Left lung (tissue), 10 donors: Measurements from ENCODE around the gene TSGA10IP. TPM values are rescaled to one million over a fixed set of nuclear protein-coding genes. Genes with fewer than 3 reads are reported as not detected.

ENCODE experiments used
- ATAC-seq: fragments of 200-7000 bp; cut with Tn5 transposase; one replicate; pipeline ENCODE4 v1.9.1; 2020; ENCODE audit warnings: moderate library complexity
- DNase-seq, 4 donors: peaks; one replicate each; pipeline ENCODE4 v3.0.0-alpha.2; 2013 to 2020
- H3K27ac ChIP-seq, 2 donors: fragments of 200-600 bp; sonication (generic) in 1 of 2; one replicate each; pipeline versions ENCODE4 v1.5.0 to v1.8.0; 2020 to 2021
- H3K27me3 ChIP-seq, 2 donors: fragments of 200-600 bp; sonication (generic) in 1 of 2; one replicate each; pipeline versions ENCODE4 v1.5.0 to v1.8.0; 2020 to 2021
- H3K36me3 ChIP-seq, 2 donors: fragments of 200-600 bp; sonication (generic) in 1 of 2; one replicate each; pipeline versions ENCODE4 v1.5.0 to v1.8.0; 2020 to 2021
- H3K4me1 ChIP-seq, 2 donors: fragments of 200-600 bp; one replicate each; pipeline ENCODE4 v1.8.0; 2021
- H3K4me3 ChIP-seq, 2 donors: fragments of 200-600 bp; sonication (generic) in 1 of 2; one replicate each; pipeline versions ENCODE4 v1.5.0 to v1.8.0; 2020 to 2021; ENCODE audit warnings: mild to moderate bottlenecking in 1 of 2
- H3K9me3 ChIP-seq, 2 donors: fragments of 200-600 bp; sonication (generic) in 1 of 2; one replicate each; pipeline versions ENCODE4 v1.5.0 to v1.8.0; 2020 to 2021
- intact Hi-C, 2 donors: fragments of 100-400 bp; cut with DNase I; formaldehyde crosslinking; loops; one replicate each; pipeline versions ENCODE4 v1.11.2 to v1.14.2; 2022
- polyA plus RNA-seq, 6 donors: library from polyadenylated mRNA; unstranded; fragments of 120-200 nt; gene quantifications; one replicate each; pipeline ENCODE4 v1.2.1, GENCODE V29; 2013; ENCODE audit not compliant: insufficient read length in 6 of 6
- total RNA-seq, 2 donors: library from RNA; stranded (reverse); fragmentation: NEBNext Ultra II Directional; extraction: Animal tissue kit (Norgen Biotek cat#: 25700); gene quantifications; one replicate each; pipeline ENCODE4 v1.2.1, GENCODE V29; 2021
- TF ChIP-seq, protein P1 (sequence below), 2 donors: fragments of 200-600 bp; sonication (generic) in 1 of 2; IDR thresholded peaks; one replicate each; pipeline versions ENCODE4 v1.5.0 to v1.8.0; 2021; ENCODE audit warnings: antibody characterized with exemption in 2 of 2
- donor health status: DM: no; HTN: yes; CAD: no.
- donor health status: DM: no; HTN: no; CAD: no.

Gene TSGA10IP
- total and polyA plus RNA-seq, 8 donors = 0.26 to 1.0 (median 0.79) TPM; not detected in 3

DNA sequence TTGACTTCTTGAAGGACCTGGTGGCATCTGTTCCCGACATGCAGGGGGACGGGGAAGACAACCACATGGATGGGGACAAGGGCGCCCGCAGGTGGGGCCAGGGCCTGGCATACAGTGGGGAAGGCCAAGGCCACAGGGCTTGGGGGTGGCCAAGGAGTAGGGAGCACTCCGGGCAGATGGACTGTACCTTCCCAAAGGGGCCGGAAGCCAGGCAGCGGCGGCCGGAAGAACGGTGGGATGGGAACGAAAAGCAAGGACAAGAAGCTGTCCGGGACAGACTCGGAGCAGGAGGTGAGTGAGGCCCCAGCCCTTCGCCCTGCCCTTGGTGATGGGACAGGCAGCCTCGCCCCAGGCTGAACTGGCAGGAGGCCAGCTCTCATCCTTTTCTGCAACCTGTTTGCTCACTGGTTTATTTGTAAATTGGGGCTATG lies 24.9 kb upstream of the TSGA10IP start:
- Histone ChIP-seq H3K4me1 (peaks cover 34 to 45% of the 10 kb centered on the region in 2 donors), H3K9me3 (no peaks in the 10 kb centered on the region), H3K27me3 (no peaks in the 10 kb centered on the region), H3K4me3 (peak overlapping the region; percentile 94 to 98), H3K36me3 (peaks cover 0 to 26% of the 10 kb centered on the region in 2 donors), H3K27ac (no peak overlapping the region)
- intact Hi-C loops = no loop called here
- TF ChIP-seq, protein P1, sequence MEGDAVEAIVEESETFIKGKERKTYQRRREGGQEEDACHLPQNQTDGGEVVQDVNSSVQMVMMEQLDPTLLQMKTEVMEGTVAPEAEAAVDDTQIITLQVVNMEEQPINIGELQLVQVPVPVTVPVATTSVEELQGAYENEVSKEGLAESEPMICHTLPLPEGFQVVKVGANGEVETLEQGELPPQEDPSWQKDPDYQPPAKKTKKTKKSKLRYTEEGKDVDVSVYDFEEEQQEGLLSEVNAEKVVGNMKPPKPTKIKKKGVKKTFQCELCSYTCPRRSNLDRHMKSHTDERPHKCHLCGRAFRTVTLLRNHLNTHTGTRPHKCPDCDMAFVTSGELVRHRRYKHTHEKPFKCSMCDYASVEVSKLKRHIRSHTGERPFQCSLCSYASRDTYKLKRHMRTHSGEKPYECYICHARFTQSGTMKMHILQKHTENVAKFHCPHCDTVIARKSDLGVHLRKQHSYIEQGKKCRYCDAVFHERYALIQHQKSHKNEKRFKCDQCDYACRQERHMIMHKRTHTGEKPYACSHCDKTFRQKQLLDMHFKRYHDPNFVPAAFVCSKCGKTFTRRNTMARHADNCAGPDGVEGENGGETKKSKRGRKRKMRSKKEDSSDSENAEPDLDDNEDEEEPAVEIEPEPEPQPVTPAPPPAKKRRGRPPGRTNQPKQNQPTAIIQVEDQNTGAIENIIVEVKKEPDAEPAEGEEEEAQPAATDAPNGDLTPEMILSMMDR (IDR thresholded peaks at IDR 0.05) = no peak
- DNase-seq (peak in 1 of 4 donors; percentile 78), ATAC-seq (no peak)

DNA sequence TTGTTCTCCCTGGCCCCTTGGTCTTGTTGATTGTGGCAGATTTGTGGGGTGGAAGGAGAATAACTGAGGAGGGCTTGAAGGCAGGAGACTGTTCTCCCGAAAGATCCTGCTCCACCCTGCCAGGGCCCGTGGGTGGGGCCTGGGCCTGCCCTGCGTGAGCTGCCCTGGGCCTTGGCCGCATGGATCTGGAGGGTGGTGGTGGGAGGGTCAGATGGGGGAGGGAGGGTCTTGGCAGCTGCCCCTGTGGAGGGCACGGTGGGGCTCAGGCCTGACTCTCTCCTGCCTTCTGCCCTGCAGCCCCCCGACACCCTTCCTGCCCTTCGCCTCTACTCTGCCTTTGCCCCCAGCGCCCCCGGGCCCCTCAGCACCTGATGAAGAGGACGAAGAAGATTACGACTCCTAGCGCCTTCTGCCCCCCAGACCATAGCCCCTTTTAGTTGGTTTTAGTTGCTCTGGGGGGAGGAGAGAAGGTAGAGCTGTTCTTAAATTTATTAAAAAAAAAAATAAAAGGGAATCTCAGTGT lies 24.2 kb upstream of the TSGA10IP start:
- TF ChIP-seq, protein P1 (IDR thresholded peaks at IDR 0.05) = no peak

DNA sequence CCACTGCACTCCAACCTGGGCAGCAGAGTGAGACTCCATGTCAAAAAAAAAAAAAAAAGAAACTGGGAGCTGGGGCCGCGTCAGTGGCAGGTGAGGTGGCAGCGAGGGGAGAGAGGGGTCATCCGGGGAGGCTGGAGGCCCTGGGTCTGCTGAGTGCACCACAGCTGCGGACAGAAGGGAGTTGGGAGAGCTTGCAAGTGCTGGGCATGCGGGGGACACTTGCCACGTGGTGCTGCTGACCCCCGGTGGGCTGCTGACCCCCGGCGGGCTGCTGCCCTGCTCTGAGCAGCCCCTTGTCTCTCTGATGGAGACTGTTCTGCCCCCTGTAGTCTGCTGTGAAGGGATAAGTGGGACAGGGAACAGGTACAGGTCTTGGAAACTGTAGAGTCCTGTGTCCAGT lies 23.4 kb upstream of the TSGA10IP start:
- no peaks in the 10 kb centered on the region for H3K9me3 ChIP-seq
- H3K27ac ChIP-seq = no peak overlapping the region
- no peaks in the 10 kb centered on the region for H3K27me3 ChIP-seq
- ATAC-seq = no peak
- H3K4me3 ChIP-seq = no peak overlapping the region
- DNase-seq = no peak
- TF ChIP-seq, protein P1 (IDR thresholded peaks at IDR 0.05) = no peak
- H3K36me3 ChIP-seq = peaks cover 0 to 26% of the 10 kb centered on the region in 2 donors
- H3K4me1 ChIP-seq = peaks cover 20 to 30% of the 10 kb centered on the region in 2 donors
- intact Hi-C loops = no loop called here

More for the DNA sequence above, 24.2 kb upstream of the TSGA10IP start:
- Histone ChIP-seq H3K36me3 (peaks cover 0 to 26% of the 10 kb centered on the region in 2 donors), H3K27me3 (no peaks in the 10 kb centered on the region), H3K4me3 (peak overlapping the region in 1 of 2 donors; percentile 98), H3K4me1 (peaks cover 28 to 38% of the 10 kb centered on the region in 2 donors), H3K9me3 (no peaks in the 10 kb centered on the region), H3K27ac (no peak overlapping the region)
- intact Hi-C loops = no loop called here
- no peak for ATAC-seq
- no peak for DNase-seq

DNA sequence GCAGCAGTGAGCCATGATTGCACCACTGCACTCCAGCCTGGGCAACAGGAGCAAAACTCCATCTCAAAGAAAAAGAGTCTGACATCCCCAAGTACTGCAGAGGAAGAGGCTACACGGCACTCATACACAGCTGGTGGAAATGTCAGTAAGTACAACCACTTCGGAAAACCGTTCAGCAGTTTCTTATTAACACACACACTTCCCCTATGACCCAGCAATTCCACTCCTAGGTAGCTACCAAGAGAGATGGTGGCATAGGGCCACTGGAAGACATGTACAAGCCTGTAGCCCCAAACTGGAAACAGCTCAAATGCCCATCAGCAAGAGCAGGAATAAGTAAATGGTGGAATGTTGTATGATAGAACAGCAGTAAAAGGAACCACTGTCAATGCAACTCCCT lies 22.7 kb upstream of the TSGA10IP start:
- Histone ChIP-seq H3K9me3 (no peaks in the 10 kb centered on the region), H3K4me1 (peaks cover 13 to 27% of the 10 kb centered on the region in 2 donors), H3K27me3 (no peaks in the 10 kb centered on the region), H3K36me3 (peaks cover 0 to 22% of the 10 kb centered on the region in 2 donors), H3K27ac (no peak overlapping the region), H3K4me3 (no peak overlapping the region)
- no peak for ATAC-seq
- TF ChIP-seq, protein P1 (IDR thresholded peaks at IDR 0.05) = no peak
- intact Hi-C loops = no loop called here
- no peak for DNase-seq

DNA sequence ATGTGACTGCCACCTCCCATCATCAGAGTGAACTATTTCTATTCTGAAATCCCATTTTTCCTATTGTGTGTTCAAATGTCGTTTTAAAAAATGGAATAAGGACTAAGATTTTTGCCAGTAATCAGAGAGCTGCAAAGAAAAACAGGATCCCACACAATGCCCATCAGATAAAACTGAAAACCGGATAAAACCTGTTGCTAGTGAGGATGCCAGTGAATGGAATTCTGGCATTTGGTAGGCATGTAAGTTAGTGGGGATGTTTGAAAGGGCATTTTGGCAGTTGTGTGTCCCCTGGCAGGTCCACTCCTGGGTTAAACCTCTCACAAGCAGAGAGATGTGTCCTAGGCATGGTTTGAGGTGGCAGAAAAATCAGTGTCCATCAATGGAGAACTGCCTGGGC lies 19.9 kb upstream of the TSGA10IP start:
- H3K4me3 ChIP-seq = no peak overlapping the region
- DNase-seq (no peak), ATAC-seq (no peak)
- H3K4me1 ChIP-seq = peaks cover 3 to 25% of the 10 kb centered on the region in 2 donors
- TF ChIP-seq, protein P1 (IDR thresholded peaks at IDR 0.05) = no peak
- no peaks in the 10 kb centered on the region for H3K27me3 ChIP-seq
- intact Hi-C loops = no loop called here
- peaks cover 0 to 20% of the 10 kb centered on the region in 2 donors for H3K36me3 ChIP-seq
- H3K9me3 ChIP-seq = no peaks in the 10 kb centered on the region
- no peak overlapping the region for H3K27ac ChIP-seq
